Thyroid gland (tissue), 4 donors: ENCODE data around the gene DENND1A.

Experiments used
- CTCF ChIP-seq, 6 experiments: fragments of 200-600 bp in 3 of 6; fragments of 450-650 bp in 3 of 6; sonication (generic) in 3 of 6; IDR thresholded peaks; one replicate each; pipeline ENCODE4 v1.5.1; 2016 to 2019; ENCODE audit warnings: antibody characterized with exemption in 6 of 6, mild to moderate bottlenecking in 2 of 6, inconsistent platforms in 1 of 6, moderate library complexity in 1 of 6
- POLR2A ChIP-seq, 2 donors: fragments of 450-650 bp; IDR thresholded peaks; one replicate each; pipeline ENCODE4 v1.6.1; 2017; ENCODE audit warnings: antibody characterized with exemption in 2 of 2, mild to moderate bottlenecking in 2 of 2, moderate library complexity in 1 of 2

DNA sequence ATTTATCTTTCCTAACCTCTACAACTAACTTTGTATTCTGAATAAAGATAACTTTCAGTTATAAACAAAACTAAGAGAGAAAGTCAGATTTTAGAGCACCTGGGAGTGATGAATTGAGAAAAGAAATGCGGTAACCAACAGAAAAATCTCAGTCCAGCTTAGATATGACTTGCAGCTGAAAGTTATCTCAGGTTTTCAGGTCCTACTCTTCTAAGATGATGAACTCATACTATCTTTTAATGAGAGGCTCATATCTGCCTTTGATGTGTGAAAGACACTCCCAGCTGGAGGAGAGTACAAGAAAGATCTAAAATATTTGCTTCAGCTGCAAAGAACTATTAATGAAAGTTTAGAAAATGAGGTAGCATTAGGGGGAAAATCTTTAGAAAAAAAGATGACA is 190.5 kb downstream of the DENND1A start:
- TF ChIP-seq CTCF (IDR thresholded peaks at IDR 0.05): no peak
- TF ChIP-seq POLR2A (IDR thresholded peaks at IDR 0.05): no peak
